Ammon's horn (tissue), 1 donor: ENCODE data around the gene IFT122.

Source experiments
- DNase-seq: peaks from one replicate; pipeline ENCODE4 v3.0.0-alpha.2; 2016; ENCODE audit warnings: low spot score

Gene IFT122

GRCh38 chr3:129519449-129519848, 79.4 kb downstream of the IFT122 start:
- DNase-seq: no peak

GRCh38 chr3:129519896-129520715, 80.1 kb downstream of the IFT122 start:
- DNase-seq: no peak

GRCh38 chr3:129520960-129521359, 80.9 kb downstream of the IFT122 start:
- no peak for DNase-seq

GRCh38 chr3:129521611-129522010, 81.6 kb downstream of the IFT122 start:
- DNase-seq: no peak

- DNase-seq: no peak
Observed at GRCh38 chr3:129522953-129523352, 82.9 kb downstream of the IFT122 start.

GRCh38 chr3:129524081-129524480, 84.1 kb downstream of the IFT122 start:
- no peak for DNase-seq

GRCh38 chr3:129525341-129525968, 85.4 kb downstream of the IFT122 start:
- no peak for DNase-seq

- peak; percentile 51 for DNase-seq
Observed at GRCh38 chr3:129526121-129526900, 86.3 kb downstream of the IFT122 start.

- DNase-seq: no peak
Observed at GRCh38 chr3:129527262-129527661, 87.2 kb downstream of the IFT122 start.

- no peak for DNase-seq
Observed at GRCh38 chr3:129528589-129529100, 88.6 kb downstream of the IFT122 start, which contains the start of gene RHO. TSS of gene RHO (plus strand) at chr3:129528639. CDS start at chr3:129528734, 95 bp downstream.

- no peak for DNase-seq
Observed at GRCh38 chr3:129529436-129530210, 89.6 kb downstream of the IFT122 start.

- DNase-seq: no peak
Observed at GRCh38 chr3:129530251-129530791, 90.3 kb downstream of the IFT122 start.

GRCh38 chr3:129530821-129531220, 90.8 kb downstream of the IFT122 start:
- no peak for DNase-seq

- no peak for DNase-seq
Observed at GRCh38 chr3:129531699-129532098, 91.7 kb downstream of the IFT122 start.

- DNase-seq: no peak
Observed at GRCh38 chr3:129532261-129532660, 92.2 kb downstream of the IFT122 start.

GRCh38 chr3:129533406-129533805, 93.4 kb downstream of the IFT122 start:
- DNase-seq: no peak

- DNase-seq: no peak
Observed at GRCh38 chr3:129534428-129535027, 94.5 kb downstream of the IFT122 start.

- no peak for DNase-seq
Observed at GRCh38 chr3:129535075-129535474, 95.1 kb downstream of the IFT122 start.

- no peak for DNase-seq
Observed at GRCh38 chr3:129536374-129536667, 96.3 kb downstream of the IFT122 start.

GRCh38 chr3:129536804-129537203, 96.8 kb downstream of the IFT122 start:
- DNase-seq: no peak

- no peak for DNase-seq
Observed at GRCh38 chr3:129539206-129539605, 99.2 kb downstream of the IFT122 start.
